Embryonic facial prominence (tissue), 1 donor: ENCODE results near the gene KRTAP4-11.
"Not testable (repeated sequence)": the region's sequence is repeated elsewhere in the genome, so short reads cannot be mapped to it uniquely, and the experiment has no call there.

Experiments
- DNase-seq: peaks from one replicate; pipeline ENCODE4 v3.0.0-alpha.2; 2016; ENCODE audit errors: extremely low spot score

KRTAP4-11 gene

DNA sequence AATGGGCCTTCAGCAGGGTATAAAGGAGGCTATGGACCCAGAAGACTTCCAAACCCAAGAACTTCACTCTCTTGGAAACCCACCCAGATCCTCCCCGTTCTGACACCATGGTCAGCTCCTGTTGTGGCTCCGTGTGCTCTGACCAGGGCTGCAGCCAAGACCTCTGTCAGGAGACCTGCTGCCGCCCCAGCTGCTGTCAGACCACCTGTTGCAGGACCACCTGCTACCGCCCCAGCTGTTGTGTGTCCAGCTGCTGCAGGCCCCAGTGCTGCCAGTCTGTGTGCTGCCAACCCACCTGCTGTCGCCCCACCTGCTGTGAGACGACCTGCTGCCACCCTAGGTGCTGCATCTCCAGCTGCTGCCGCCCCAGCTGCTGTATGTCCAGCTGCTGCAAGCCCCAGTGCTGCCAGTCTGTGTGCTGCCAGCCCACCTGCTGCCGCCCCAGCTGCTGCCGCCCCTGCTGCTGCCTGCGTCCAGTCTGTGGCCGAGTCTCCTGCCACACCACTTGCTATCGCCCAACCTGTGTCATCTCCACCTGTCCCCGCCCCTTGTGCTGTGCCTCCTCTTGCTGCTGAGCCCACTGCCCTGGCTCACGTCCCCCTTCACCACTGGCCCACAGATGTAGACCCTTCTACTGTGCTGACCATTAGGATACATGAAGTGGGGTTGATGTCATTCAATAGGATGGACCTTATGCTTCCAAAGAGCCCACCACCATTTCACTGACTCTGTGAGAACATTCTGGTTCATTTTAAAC is 33.9 kb downstream of the KRTAP4-11 start, which contains the start of gene KRTAP4-7:
Gene KRTAP4-7 (plus strand): TSS at position 51 of the 757 bp plus-strand sequence. CDS start 57 bp downstream, at position 108.
- DNase-seq: not testable (repeated sequence)

DNA sequence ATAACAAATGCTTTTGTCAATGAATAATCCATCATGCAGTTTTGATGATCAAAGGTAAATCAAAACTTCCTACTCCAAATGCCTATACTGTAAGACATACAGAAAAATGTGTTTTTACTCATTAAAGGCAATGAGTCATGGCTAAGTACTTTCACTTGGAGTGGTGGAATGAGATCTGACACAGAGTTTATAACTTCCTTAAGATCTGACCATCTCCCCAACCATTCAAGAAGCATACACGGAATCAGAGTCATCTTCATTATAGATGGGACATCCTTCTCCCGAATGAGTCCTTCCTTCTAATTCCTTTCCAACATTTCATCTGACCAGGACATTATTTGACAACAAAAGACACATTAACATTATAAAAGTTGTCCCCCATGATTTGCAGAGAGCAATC is 34.7 kb downstream of the KRTAP4-11 start:
- not testable (repeated sequence) for DNase-seq

DNA sequence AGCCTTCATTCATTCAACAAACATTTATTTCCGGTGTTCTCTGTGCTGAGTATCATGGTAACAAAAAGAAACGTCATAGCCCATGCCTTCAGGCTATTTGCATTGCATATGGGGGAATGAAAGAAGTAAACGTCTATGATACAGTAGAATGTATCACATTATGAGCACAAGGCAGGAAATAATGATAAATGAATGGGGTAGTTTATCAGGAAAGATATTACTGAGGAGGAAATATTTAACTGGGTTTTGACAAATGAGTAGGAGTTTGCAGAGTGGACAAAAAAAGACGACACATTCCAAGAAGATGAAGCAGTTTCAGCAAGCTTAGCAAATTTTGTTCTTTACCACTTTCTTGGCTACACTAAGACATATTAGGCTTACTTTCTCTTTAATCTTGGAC is 35.5 kb downstream of the KRTAP4-11 start:
- no peak for DNase-seq

DNA sequence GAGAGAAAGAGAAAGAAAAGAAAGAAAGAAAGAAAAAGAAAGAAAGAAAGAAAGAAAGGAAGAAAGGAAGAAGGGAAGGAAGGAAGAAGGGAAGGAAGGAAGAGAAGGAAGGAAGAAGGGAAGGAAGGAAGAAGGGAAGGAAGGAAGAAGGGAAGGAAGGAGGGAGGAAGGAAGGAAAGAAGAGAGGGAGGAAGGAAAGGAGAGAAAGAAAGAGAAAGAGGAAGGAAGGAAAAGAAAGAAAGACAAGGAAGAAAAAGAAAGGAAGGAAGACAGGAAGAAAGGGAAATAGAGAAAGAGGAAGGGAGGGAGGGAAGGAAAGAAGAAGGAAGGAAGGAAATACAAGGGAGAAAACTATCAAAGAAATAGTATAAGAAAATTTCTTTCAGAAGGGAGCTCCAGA is 41.4 kb downstream of the KRTAP4-11 start:
- no peak for DNase-seq

DNA sequence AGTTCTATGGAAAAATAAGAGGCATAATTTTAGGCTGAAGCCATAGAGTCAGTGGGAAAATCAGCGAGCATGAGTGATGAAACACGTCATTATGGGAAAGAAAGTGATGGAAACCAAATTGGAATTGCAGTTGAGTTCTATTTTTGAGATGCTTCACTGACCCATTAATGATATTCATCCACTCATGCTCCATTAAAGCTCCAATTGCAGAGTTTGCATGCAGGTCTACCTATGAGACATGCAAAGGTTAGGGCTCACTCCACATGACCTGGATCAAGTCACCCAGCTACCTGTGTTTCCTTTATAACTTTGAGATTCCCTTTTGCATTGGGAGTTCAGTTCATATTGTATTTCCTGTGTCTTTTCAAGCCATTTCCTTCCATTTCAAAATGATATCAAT is 44.5 kb downstream of the KRTAP4-11 start:
- no peak for DNase-seq

DNA sequence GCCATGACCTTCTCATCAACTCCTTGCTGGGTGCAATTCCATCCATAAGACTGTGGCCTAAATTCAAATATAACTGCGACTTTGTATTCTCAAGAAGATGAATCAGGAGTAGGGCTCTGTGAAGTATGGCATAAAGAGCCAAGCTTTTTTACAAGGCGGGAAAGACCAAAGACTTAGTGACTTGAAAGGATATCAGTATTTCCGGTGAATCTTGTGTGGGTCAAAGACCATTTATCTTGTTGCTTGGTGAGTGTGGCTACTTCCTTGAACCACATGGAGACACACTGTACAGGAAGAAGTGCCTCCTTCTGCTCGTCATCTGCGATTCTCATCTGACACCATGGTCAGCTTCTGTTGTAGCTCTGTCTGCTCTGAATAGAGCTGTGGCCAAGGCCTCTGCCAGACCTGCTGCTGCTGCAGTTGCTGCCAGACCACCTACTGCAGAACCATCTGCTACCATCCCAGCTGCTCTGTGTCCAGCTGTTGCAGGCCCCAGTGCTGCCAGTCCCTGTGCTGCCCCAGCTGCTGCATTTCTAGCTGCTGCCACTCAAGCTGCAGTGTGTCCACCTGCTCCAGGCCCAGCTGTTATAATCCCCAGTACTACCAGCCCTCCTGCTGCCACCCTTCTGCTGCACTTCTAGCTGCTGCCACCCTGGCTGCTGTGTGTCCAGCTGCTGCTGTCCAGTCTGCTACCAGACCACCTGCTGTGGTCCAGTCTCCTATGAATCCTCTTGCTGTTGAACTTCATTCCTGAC is 46.4 kb downstream of the KRTAP4-11 start:
- DNase-seq: no peak

DNA sequence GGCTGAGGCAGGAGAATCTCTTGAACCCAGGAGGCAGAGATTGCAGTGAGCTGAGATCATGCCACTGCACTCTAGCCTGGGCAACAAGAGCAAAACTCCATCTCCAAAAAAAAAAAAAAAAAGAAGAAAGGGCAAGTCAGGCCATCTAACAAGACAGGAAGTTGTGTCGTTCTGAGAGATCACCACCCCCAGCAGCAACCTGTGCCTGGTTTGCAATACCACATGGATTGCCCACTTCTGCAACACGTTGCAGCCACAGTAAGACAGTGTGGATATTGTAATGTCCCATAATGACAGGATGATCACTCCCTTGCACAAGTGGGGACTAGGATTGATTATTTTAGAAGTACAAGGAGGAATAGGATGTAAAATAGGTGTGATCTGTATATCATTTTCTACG is 49.1 kb downstream of the KRTAP4-11 start:
- DNase-seq: no peak

DNA sequence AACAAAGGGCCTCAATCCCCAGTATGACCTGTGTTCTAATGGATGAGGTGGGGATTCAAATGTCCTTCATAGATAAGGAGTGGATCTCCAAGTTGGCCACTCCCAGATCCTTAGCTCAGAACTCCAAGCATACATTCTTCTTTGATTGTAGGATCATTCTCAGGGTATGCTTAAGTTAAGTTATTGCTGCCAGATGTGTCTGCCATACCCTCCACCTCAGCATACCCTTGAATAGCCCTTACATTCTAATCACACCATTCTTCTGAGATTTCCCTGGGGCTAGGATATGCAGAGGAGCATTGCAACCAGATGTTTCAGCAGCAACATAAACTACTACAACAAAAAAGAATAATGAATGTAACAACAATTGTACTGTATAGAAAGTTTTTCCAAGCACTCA is 50.9 kb downstream of the KRTAP4-11 start:
- no peak for DNase-seq
